Activated naive CD8-positive, alpha-beta T cell treated with anti-CD3 and anti-CD28 coated beads for 36 hours (primary cell): Measurements from ENCODE around the gene MARCKSL1. TPM values are rescaled to one million over a fixed set of nuclear protein-coding genes. Genes with fewer than 3 reads are reported as not detected.
A peak's percentile ranks its signal among the peaks of the same experiment; 100 is the strongest.

Experiments
- DNase-seq: peaks from one replicate; pipeline ENCODE4 v3.0.0; 2021
- H3K27ac Mint-ChIP-seq: one replicate; pipeline ENCODE4 v1.8.0; 2022; ENCODE audit warnings: mild to moderate bottlenecking, moderate library complexity, mixed read lengths
- H3K27me3 Mint-ChIP-seq: one replicate; pipeline ENCODE4 v1.8.0; 2022; ENCODE audit warnings: mild to moderate bottlenecking, mixed read lengths
- H3K36me3 Mint-ChIP-seq: one replicate; pipeline ENCODE4 v1.8.0; 2021; ENCODE audit warnings: mild to moderate bottlenecking, mixed read lengths
- H3K4me1 Mint-ChIP-seq: one replicate; pipeline ENCODE4 v1.8.0; 2021; ENCODE audit warnings: mixed read lengths
- H3K4me3 Mint-ChIP-seq: one replicate; pipeline ENCODE4 v1.8.0; 2022; ENCODE audit warnings: mild to moderate bottlenecking, moderate library complexity, mixed read lengths
- H3K9me3 Mint-ChIP-seq: one replicate; pipeline ENCODE4 v1.8.0; 2022; ENCODE audit warnings: mixed read lengths
- total RNA-seq, 2 experiments: library from RNA; stranded (reverse); gene quantifications; one replicate each; pipeline ENCODE4 v1.2.3, GENCODE V29; 2021

Gene MARCKSL1
- total RNA-seq, 2 experiments from 2014 or later, result 26.4 to 26.7 TPM

- peaks cover 36% of the 10 kb centered on the region for H3K4me1 Mint-ChIP-seq
- H3K4me3 Mint-ChIP-seq, result no peak overlapping the region
- no peaks in the 10 kb centered on the region for H3K9me3 Mint-ChIP-seq
- no peaks in the 10 kb centered on the region for H3K36me3 Mint-ChIP-seq
- no peak overlapping the region for H3K27ac Mint-ChIP-seq
- DNase-seq, result no peak
- H3K27me3 Mint-ChIP-seq, result no peaks in the 10 kb centered on the region
Observed at GRCh38 chr1:32341971-32342370, 5.9 kb upstream of the MARCKSL1 start.

GRCh38 chr1:32341186-32341757, 5.2 kb upstream of the MARCKSL1 start:
- no peak for DNase-seq
- no peaks in the 10 kb centered on the region for H3K9me3 Mint-ChIP-seq
- H3K4me3 Mint-ChIP-seq, result no peak overlapping the region
- H3K27me3 Mint-ChIP-seq, result no peaks in the 10 kb centered on the region
- peaks cover 34% of the 10 kb centered on the region for H3K4me1 Mint-ChIP-seq
- H3K36me3 Mint-ChIP-seq, result no peaks in the 10 kb centered on the region
- no peak overlapping the region for H3K27ac Mint-ChIP-seq

GRCh38 chr1:32339363-32339978, 3.4 kb upstream of the MARCKSL1 start:
- Mint-ChIP-seq H3K27ac (peak overlapping the region; percentile 30), H3K36me3 (peaks cover 4% of the 10 kb centered on the region), H3K27me3 (no peaks in the 10 kb centered on the region), H3K9me3 (no peaks in the 10 kb centered on the region), H3K4me3 (no peak overlapping the region), H3K4me1 (peaks cover 27% of the 10 kb centered on the region)
- DNase-seq, result peak; percentile 33

- Mint-ChIP-seq H3K27me3 (no peaks in the 10 kb centered on the region), H3K9me3 (no peaks in the 10 kb centered on the region), H3K27ac (no peak overlapping the region), H3K36me3 (peaks cover 7% of the 10 kb centered on the region), H3K4me1 (peaks cover 34% of the 10 kb centered on the region), H3K4me3 (no peak overlapping the region)
- no peak for DNase-seq
Observed at GRCh38 chr1:32338637-32339145, 2.7 kb upstream of the MARCKSL1 start.

GRCh38 chr1:32337855-32338636, 2.0 kb upstream of the MARCKSL1 start:
- Mint-ChIP-seq H3K36me3 (peaks cover 10% of the 10 kb centered on the region), H3K27me3 (no peaks in the 10 kb centered on the region), H3K9me3 (no peaks in the 10 kb centered on the region), H3K27ac (peak overlapping the region; percentile 31), H3K4me1 (peaks cover 38% of the 10 kb centered on the region), H3K4me3 (no peak overlapping the region)
- DNase-seq, result peak; percentile 31

- Mint-ChIP-seq H3K27me3 (no peaks in the 10 kb centered on the region), H3K36me3 (peaks cover 10% of the 10 kb centered on the region), H3K27ac (no peak overlapping the region), H3K4me1 (peaks cover 34% of the 10 kb centered on the region), H3K4me3 (peak overlapping the region; percentile 13), H3K9me3 (no peaks in the 10 kb centered on the region)
- DNase-seq, result peak; percentile 76
Observed at GRCh38 chr1:32336963-32337675, 1.1 kb upstream of the MARCKSL1 start.

GRCh38 chr1:32336591-32336932, 529 bp upstream of the MARCKSL1 start:
- Mint-ChIP-seq H3K36me3 (peaks cover 10% of the 10 kb centered on the region), H3K27me3 (no peaks in the 10 kb centered on the region), H3K4me1 (peaks cover 34% of the 10 kb centered on the region), H3K27ac (no peak overlapping the region), H3K9me3 (no peaks in the 10 kb centered on the region), H3K4me3 (peak overlapping the region; percentile 4)
- DNase-seq, result no peak

GRCh38 chr1:32335535-32335789, 571 bp downstream of the MARCKSL1 start:
- Mint-ChIP-seq H3K36me3 (peaks cover 12% of the 10 kb centered on the region), H3K9me3 (no peaks in the 10 kb centered on the region), H3K27ac (no peak overlapping the region), H3K27me3 (no peaks in the 10 kb centered on the region), H3K4me3 (peak overlapping the region; percentile 86), H3K4me1 (peaks cover 34% of the 10 kb centered on the region)
- no peak for DNase-seq

GRCh38 chr1:32334864-32335534, 1.0 kb downstream of the MARCKSL1 start:
- Mint-ChIP-seq H3K9me3 (no peaks in the 10 kb centered on the region), H3K27me3 (no peaks in the 10 kb centered on the region), H3K36me3 (peaks cover 12% of the 10 kb centered on the region), H3K27ac (peak overlapping the region; percentile 13), H3K4me1 (peaks cover 34% of the 10 kb centered on the region), H3K4me3 (peak overlapping the region; percentile 86)
- DNase-seq, result peak; percentile 66

GRCh38 chr1:32334274-32334861, 1.7 kb downstream of the MARCKSL1 start:
- no peak for DNase-seq
- peaks cover 15% of the 10 kb centered on the region for H3K36me3 Mint-ChIP-seq
- H3K4me3 Mint-ChIP-seq, result peak overlapping the region; percentile 86
- H3K27me3 Mint-ChIP-seq, result no peaks in the 10 kb centered on the region
- peaks cover 29% of the 10 kb centered on the region for H3K4me1 Mint-ChIP-seq
- H3K27ac Mint-ChIP-seq, result peak overlapping the region; percentile 11
- H3K9me3 Mint-ChIP-seq, result no peaks in the 10 kb centered on the region

- Mint-ChIP-seq H3K27me3 (no peaks in the 10 kb centered on the region), H3K27ac (peak overlapping the region; percentile 2), H3K36me3 (peaks cover 17% of the 10 kb centered on the region), H3K4me3 (no peak overlapping the region), H3K4me1 (peaks cover 29% of the 10 kb centered on the region), H3K9me3 (no peaks in the 10 kb centered on the region)
- no peak for DNase-seq
Observed at GRCh38 chr1:32333251-32333963, 2.6 kb downstream of the MARCKSL1 start.

- DNase-seq, result no peak
- Mint-ChIP-seq H3K4me3 (no peak overlapping the region), H3K9me3 (no peaks in the 10 kb centered on the region), H3K27me3 (no peaks in the 10 kb centered on the region), H3K4me1 (peaks cover 24% of the 10 kb centered on the region), H3K36me3 (peaks cover 21% of the 10 kb centered on the region), H3K27ac (peak overlapping the region; percentile 8)
Observed at GRCh38 chr1:32332290-32333079, 3.5 kb downstream of the MARCKSL1 start.

- H3K9me3 Mint-ChIP-seq, result no peaks in the 10 kb centered on the region
Observed at GRCh38 chr1:32331549-32331948, 4.5 kb downstream of the MARCKSL1 start.

More at GRCh38 chr1:32331549-32331948, 4.5 kb downstream of the MARCKSL1 start:
- H3K27ac Mint-ChIP-seq, result peak overlapping the region; percentile 23
- no peak overlapping the region for H3K4me3 Mint-ChIP-seq
- peaks cover 21% of the 10 kb centered on the region for H3K36me3 Mint-ChIP-seq
- no peak for DNase-seq
- no peaks in the 10 kb centered on the region for H3K27me3 Mint-ChIP-seq
- peaks cover 16% of the 10 kb centered on the region for H3K4me1 Mint-ChIP-seq
